Measurements from ENCODE around the gene GRID2. TPM values are rescaled to one million over a fixed set of nuclear protein-coding genes. Genes with fewer than 3 reads are reported as not detected.

The GRID2 gene
- total and polyA plus RNA-seq, 8 donors, result 6.4 TPM; not detected in 7

- WGBS, 5 donors, result 85 to 93% (median 87%) methylated on average over 5 of the region's 5 CpGs
- no peaks in the 10 kb centered on the region for H3K9me3 ChIP-seq
- TF ChIP-seq POLR2A (IDR thresholded peaks at IDR 0.05), result no peak
- no peak for TF ChIP-seq EP300 (IDR thresholded peaks at IDR 0.05)
- H3K36me3 ChIP-seq, result no peaks in the 10 kb centered on the region
- no peaks in the 10 kb centered on the region for H3K4me1 ChIP-seq
- DNase-seq, result no peak
- H3K27ac ChIP-seq, result no peak overlapping the region
- intact Hi-C loops (cut with DNase I; ENCODE audit: low total_unique reads), result loop anchor here (10.0 kb wide), 1 partner anchor 345 kb away; no protein-coding TSS in a partner anchor
- no peaks in the 10 kb centered on the region for H3K27me3 ChIP-seq
- no peak overlapping the region for H3K4me3 ChIP-seq
Observed at GRCh38 chr4:93780080-93780479, 1476.3 kb downstream of the GRID2 start.

GRCh38 chr4:93781198-93781597 lies 1477.4 kb downstream of the GRID2 start:
- no peak for DNase-seq
- no peaks in the 10 kb centered on the region for H3K27me3 ChIP-seq
- H3K9me3 ChIP-seq, result no peaks in the 10 kb centered on the region
- 92 to 97% (median 94%) methylated on average over 9 of the region's 9 CpGs for WGBS, 5 donors
- no peak for TF ChIP-seq POLR2A (IDR thresholded peaks at IDR 0.05)
- no peak for TF ChIP-seq CTCF (IDR thresholded peaks at IDR 0.05)
- no peak for TF ChIP-seq EP300 (IDR thresholded peaks at IDR 0.05)
- TF ChIP-seq POLR2AphosphoS5 (IDR thresholded peaks at IDR 0.05), result no peak
- H3K4me3 ChIP-seq, result no peak overlapping the region
- no peaks in the 10 kb centered on the region for H3K36me3 ChIP-seq
- no peaks in the 10 kb centered on the region for H3K4me1 ChIP-seq
- H3K27ac ChIP-seq, result no peak overlapping the region
- intact Hi-C loops (cut with DNase I; ENCODE audit: low total_unique reads), result loop anchor here (10.0 kb wide), 1 partner anchor 344 kb away; no protein-coding TSS in a partner anchor

GRCh38 chr4:93786149-93786548 lies 1482.4 kb downstream of the GRID2 start:
- intact Hi-C loops (cut with DNase I; ENCODE audit: low total_unique reads), result loop anchor here (10.0 kb wide), 1 partner anchor 339 kb away; no protein-coding TSS in a partner anchor

GRCh38 chr4:93788712-93789111 lies 1484.9 kb downstream of the GRID2 start:
- no peaks in the 10 kb centered on the region for H3K4me1 ChIP-seq
- no peaks in the 10 kb centered on the region for H3K36me3 ChIP-seq
- H3K9me3 ChIP-seq, result no peaks in the 10 kb centered on the region
- no peak overlapping the region for H3K27ac ChIP-seq
- 72 to 100% (median 87%) methylated on average over 1 of the region's 1 CpG for WGBS, 5 donors
- peaks cover 0 to 4% (median 0%) of the 10 kb centered on the region in 3 donors for H3K27me3 ChIP-seq
- H3K4me3 ChIP-seq, result no peak overlapping the region
- TF ChIP-seq POLR2AphosphoS5 (IDR thresholded peaks at IDR 0.05), result no peak
- TF ChIP-seq CTCF (IDR thresholded peaks at IDR 0.05), result peak in 1 of 7 experiments; percentile 10
- peak in 1 of 2 donors; percentile 30 for DNase-seq
- intact Hi-C loops (cut with DNase I; ENCODE audit: low total_unique reads), result loop anchor here (10.0 kb wide), 1 partner anchor 336 kb away; no protein-coding TSS in a partner anchor

More at GRCh38 chr4:93786149-93786548, 1482.4 kb downstream of the GRID2 start:
- no peaks in the 10 kb centered on the region for H3K36me3 ChIP-seq
- DNase-seq, result no peak
- H3K4me3 ChIP-seq, result no peak overlapping the region
- H3K4me1 ChIP-seq, result no peaks in the 10 kb centered on the region
- H3K9me3 ChIP-seq, result no peaks in the 10 kb centered on the region
- no peaks in the 10 kb centered on the region for H3K27me3 ChIP-seq
- WGBS, 5 donors, result 43 to 61% (median 55%) methylated on average over 2 of the region's 2 CpGs
- TF ChIP-seq CTCF (IDR thresholded peaks at IDR 0.05), result no peak
- no peak for TF ChIP-seq EP300 (IDR thresholded peaks at IDR 0.05)
- no peak for TF ChIP-seq POLR2AphosphoS5 (IDR thresholded peaks at IDR 0.05)
- no peak for TF ChIP-seq POLR2A (IDR thresholded peaks at IDR 0.05)
- no peak overlapping the region for H3K27ac ChIP-seq

DNA sequence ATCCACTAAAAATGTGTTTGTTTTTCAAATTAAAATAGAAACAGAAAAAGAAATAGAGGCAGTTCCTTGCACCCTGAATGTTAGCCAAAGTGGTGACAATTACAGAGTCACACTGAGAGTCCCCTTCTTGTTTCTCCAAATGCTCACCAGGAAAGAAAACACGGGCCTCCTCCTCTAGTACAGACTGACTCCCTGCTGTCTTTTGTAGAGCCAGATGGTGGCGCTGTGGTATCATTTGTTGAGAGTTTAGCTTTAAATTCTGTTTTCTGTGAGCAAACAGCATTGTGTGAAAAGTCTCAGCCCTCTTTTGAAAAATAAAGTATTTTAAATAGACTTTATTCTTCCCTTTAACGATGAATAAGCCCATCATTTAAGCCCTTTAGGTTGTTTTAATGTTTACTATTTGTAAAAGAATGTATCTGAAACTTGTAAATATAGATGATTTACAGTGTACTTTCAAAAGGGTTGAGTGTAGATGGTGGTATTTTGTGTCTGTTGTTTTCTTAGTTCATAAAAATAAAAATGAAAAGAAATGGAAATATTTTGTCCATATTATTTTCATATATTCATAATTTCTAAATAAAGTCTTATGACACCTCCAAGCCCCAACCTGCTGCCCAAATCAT lies 1487.9 kb downstream of the GRID2 start:
- Histone ChIP-seq H3K4me1 (no peaks in the 10 kb centered on the region), H3K4me3 (no peak overlapping the region), H3K27ac (no peak overlapping the region), H3K27me3 (peaks cover 0 to 4% (median 0%) of the 10 kb centered on the region in 3 donors), H3K36me3 (no peaks in the 10 kb centered on the region), H3K9me3 (no peaks in the 10 kb centered on the region)
- WGBS, 5 donors, result 0 to 2% (median 0%) methylated on average over 3 of the region's 3 CpGs
- intact Hi-C loops (cut with DNase I; ENCODE audit: low total_unique reads), result no loop called here
- no peak for TF ChIP-seq EP300 (IDR thresholded peaks at IDR 0.05)
- no peak for TF ChIP-seq POLR2AphosphoS5 (IDR thresholded peaks at IDR 0.05)
- peak in 5 of 7 experiments; percentile 62 to 68 (median 64) for TF ChIP-seq CTCF (IDR thresholded peaks at IDR 0.05)
- peak; percentile 59 to 84 for DNase-seq

All from stomach (tissue), 9 donors.